ENCODE measurements around the gene ACER3.
"Not testable (repeated sequence)": the region's sequence is repeated elsewhere in the genome, so short reads cannot be mapped to it uniquely, and the experiment has no call there.

Gene ACER3

GRCh38 chr11:76823481-76824028, 37.2 kb upstream of the ACER3 start:
- in situ Hi-C loops (cut with MboI; ENCODE audit: low sequenced_read_pairs, unreplicated experiment) = loop anchor here (25.0 kb wide), 1 partner anchor 214 kb away; the partner anchor contains the start of gene B3GNT6
- TF ChIP-seq CTCF (IDR thresholded peaks at IDR 0.05; ENCODE audit: borderline replicate concordance, control extremely low read depth, extremely low read depth, insufficient read depth, missing control alignments) = no peak
- no peak for DNase-seq (ENCODE audit: low spot score)

GRCh38 chr11:76824083-76824939, 36.4 kb upstream of the ACER3 start:
- in situ Hi-C loops (cut with MboI; ENCODE audit: low sequenced_read_pairs, unreplicated experiment) = loop anchor here (25.0 kb wide), 1 partner anchor 213 kb away; the partner anchor contains the start of gene B3GNT6
- DNase-seq (ENCODE audit: low spot score) = no peak
- no peak for TF ChIP-seq CTCF (IDR thresholded peaks at IDR 0.05; ENCODE audit: borderline replicate concordance, control extremely low read depth, extremely low read depth, insufficient read depth, missing control alignments)

- TF ChIP-seq CTCF (IDR thresholded peaks at IDR 0.05; ENCODE audit: borderline replicate concordance, control extremely low read depth, extremely low read depth, insufficient read depth, missing control alignments) = no peak
- no peak for DNase-seq (ENCODE audit: low spot score)
- in situ Hi-C loops (cut with MboI; ENCODE audit: low sequenced_read_pairs, unreplicated experiment) = loop anchor here (25.0 kb wide), 1 partner anchor 212 kb away; the partner anchor contains the start of gene B3GNT6
Measured at GRCh38 chr11:76824980-76825725, 35.6 kb upstream of the ACER3 start.

- no peak for DNase-seq (ENCODE audit: low spot score)
- in situ Hi-C loops (cut with MboI; ENCODE audit: low sequenced_read_pairs, unreplicated experiment) = no loop called here
- no peak for TF ChIP-seq CTCF (IDR thresholded peaks at IDR 0.05; ENCODE audit: borderline replicate concordance, control extremely low read depth, extremely low read depth, insufficient read depth, missing control alignments)
Measured at GRCh38 chr11:76825726-76826396, 34.9 kb upstream of the ACER3 start.

GRCh38 chr11:76826508-76826907, 34.2 kb upstream of the ACER3 start:
- in situ Hi-C loops (cut with MboI; ENCODE audit: low sequenced_read_pairs, unreplicated experiment); DNase-seq (ENCODE audit: low spot score): not testable (repeated sequence)

GRCh38 chr11:76827005-76827404, 33.7 kb upstream of the ACER3 start:
- in situ Hi-C loops (cut with MboI; ENCODE audit: low sequenced_read_pairs, unreplicated experiment); DNase-seq (ENCODE audit: low spot score): not testable (repeated sequence)

GRCh38 chr11:76830639-76831327, 29.9 kb upstream of the ACER3 start:
- in situ Hi-C loops (cut with MboI; ENCODE audit: low sequenced_read_pairs, unreplicated experiment) = no loop called here
- DNase-seq (ENCODE audit: low spot score) = no peak
- no peak for TF ChIP-seq CTCF (IDR thresholded peaks at IDR 0.05; ENCODE audit: borderline replicate concordance, control extremely low read depth, extremely low read depth, insufficient read depth, missing control alignments)

Measured in GM13976 (cell line).